22Rv1 (cell line): Measurements from ENCODE around the gene STAT6.

Experiments used
- H3K27ac ChIP-seq: fragments of 450-650 bp; 2 replicates; pipeline ENCODE4 v1.5.1; 2017
- ZFX ChIP-seq: fragments of 450-650 bp; IDR thresholded peaks from 2 replicates; pipeline ENCODE4 v1.6.1; 2017; ENCODE audit warnings: antibody characterized with exemption, borderline replicate concordance
- TF ChIP-seq, protein P1 (sequence below): fragments of 450-650 bp; IDR thresholded peaks from 2 replicates; pipeline ENCODE4 v1.5.1; 2017; ENCODE audit warnings: mild to moderate bottlenecking

Gene STAT6

GRCh38 chr12:57088354-57089270, 22.6 kb downstream of the STAT6 start, which contains the start of gene NAB2:
TSS of gene NAB2 (plus strand) at chr12:57089114. CDS start at chr12:57089272, 158 bp downstream.
- no peak for TF ChIP-seq ZFX
- TF ChIP-seq, protein P1, sequence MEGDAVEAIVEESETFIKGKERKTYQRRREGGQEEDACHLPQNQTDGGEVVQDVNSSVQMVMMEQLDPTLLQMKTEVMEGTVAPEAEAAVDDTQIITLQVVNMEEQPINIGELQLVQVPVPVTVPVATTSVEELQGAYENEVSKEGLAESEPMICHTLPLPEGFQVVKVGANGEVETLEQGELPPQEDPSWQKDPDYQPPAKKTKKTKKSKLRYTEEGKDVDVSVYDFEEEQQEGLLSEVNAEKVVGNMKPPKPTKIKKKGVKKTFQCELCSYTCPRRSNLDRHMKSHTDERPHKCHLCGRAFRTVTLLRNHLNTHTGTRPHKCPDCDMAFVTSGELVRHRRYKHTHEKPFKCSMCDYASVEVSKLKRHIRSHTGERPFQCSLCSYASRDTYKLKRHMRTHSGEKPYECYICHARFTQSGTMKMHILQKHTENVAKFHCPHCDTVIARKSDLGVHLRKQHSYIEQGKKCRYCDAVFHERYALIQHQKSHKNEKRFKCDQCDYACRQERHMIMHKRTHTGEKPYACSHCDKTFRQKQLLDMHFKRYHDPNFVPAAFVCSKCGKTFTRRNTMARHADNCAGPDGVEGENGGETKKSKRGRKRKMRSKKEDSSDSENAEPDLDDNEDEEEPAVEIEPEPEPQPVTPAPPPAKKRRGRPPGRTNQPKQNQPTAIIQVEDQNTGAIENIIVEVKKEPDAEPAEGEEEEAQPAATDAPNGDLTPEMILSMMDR, result no peak
- peak within 1 kb of the TSS; percentile 97 for H3K27ac ChIP-seq

DNA sequence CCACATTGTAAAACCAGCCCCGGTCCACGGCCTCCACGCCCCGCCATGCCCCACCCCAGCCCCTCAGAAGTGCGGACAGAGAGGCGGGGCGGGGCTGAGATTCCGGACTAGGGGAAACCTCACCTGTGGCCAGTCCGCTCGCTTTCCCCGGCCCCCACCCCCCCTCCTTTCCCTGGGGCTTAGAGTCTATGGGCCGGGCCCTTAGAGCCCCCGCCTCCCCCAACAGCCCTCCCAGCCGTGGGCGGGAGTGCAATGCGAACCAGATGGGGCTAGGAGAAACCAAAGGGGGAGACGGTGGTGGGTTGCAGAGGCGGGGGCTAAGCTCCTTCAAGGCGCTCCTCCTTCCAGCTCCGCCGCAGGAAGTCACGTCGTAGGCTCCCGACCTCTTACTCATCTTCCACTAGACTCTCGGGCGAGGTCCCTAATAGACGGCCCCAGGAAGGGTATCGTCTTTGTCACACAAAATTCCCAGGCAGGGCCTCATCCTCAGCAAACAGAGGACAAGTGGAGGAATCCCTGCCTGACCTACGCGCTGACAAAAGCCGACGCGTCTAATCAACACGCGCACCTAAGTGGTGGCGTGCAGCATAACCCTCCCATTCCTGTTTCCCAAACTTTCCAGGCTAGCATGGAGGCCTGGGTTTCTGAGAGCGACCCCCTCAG, 23.3 kb downstream of the STAT6 start:
- peak overlapping the region; percentile 97 for H3K27ac ChIP-seq
- no peak for TF ChIP-seq ZFX
- TF ChIP-seq, protein P1, result no peak

GRCh38 chr12:57087010-57087690, 24.0 kb downstream of the STAT6 start:
- H3K27ac ChIP-seq, result peak overlapping the region; percentile 97
- TF ChIP-seq, protein P1, result no peak
- TF ChIP-seq ZFX, result no peak

GRCh38 chr12:57086493-57087009, 24.6 kb downstream of the STAT6 start:
- TF ChIP-seq, protein P1, result peak; percentile 16; the same call in 1 of the 2 replicates
- no peak for TF ChIP-seq ZFX
- no peak overlapping the region; the same call in 1 of the 2 replicates for H3K27ac ChIP-seq

DNA sequence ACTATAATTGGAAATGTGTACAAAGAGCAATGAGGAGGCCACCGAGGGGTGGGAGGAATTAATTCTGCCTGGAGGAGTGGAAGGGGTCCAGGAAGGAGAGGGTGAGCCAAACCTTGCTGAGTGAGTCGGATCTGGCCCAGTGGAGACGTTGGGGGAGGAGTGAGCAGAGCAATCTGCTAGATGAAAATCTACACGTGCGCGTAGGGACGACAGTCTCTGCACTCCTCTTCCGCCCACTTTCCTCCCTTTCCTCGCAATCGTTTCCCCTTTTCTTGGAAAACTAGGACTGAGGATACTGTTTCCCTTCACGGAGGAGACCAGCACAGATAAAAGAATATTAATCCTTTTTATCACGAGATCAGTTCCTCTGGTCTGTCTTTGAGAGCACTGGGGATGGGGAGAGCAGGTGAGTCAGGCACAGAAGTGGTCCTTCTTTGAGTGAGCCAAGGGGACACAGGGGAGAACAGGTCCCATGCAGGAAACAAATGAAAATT, 25.1 kb downstream of the STAT6 start:
- no peak overlapping the region; the same call in 1 of the 2 replicates for H3K27ac ChIP-seq
- TF ChIP-seq, protein P1, result no peak
- no peak for TF ChIP-seq ZFX

DNA sequence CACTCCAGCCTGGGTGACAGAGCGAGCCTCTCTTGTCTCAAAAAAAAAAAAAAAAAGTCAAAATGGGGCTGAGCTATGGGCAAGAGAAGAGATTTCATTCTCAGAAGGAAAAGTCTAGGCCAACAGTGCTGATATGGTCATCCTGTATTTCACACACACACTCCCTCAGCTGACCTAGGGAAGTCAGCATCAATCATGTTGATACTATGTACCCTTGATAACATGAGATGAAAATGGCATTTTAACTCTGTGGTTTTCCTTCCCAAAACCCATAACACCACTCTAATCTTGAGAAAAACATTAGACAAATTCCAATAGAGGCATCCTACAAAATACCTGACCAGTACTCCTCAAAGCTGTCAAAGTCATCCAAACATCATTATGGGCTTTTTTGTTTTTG, 30.3 kb downstream of the STAT6 start:
- no peak for TF ChIP-seq ZFX
- TF ChIP-seq, protein P1, result no peak
- no peak overlapping the region for H3K27ac ChIP-seq
